ENCODE measurements around the gene PGBD2.
"Not testable (repeated sequence)": the region's sequence is repeated elsewhere in the genome, so short reads cannot be mapped to it uniquely, and the experiment has no call there.

PGBD2 gene

GRCh38 chr1:248862998-248863881, 42.8 kb upstream of the PGBD2 start:
- peak overlapping the region; percentile 65 for H3K4me3 ChIP-seq
- no peaks in the 10 kb centered on the region for H3K36me3 ChIP-seq
- no peaks in the 10 kb centered on the region for H3K9me3 ChIP-seq
- H4K20me1 ChIP-seq, result no peaks in the 10 kb centered on the region
- peak overlapping the region; percentile 40 for H3K27ac ChIP-seq
- no peaks in the 10 kb centered on the region for H3K27me3 ChIP-seq
- peak overlapping the region; percentile 94 for H3K4me2 ChIP-seq
- H3K4me1 ChIP-seq, result peaks cover 35% of the 10 kb centered on the region
- no peak for TF ChIP-seq Cebpa-rat (IDR thresholded peaks at IDR 0.05)
- H3K9ac ChIP-seq, result peak overlapping the region; percentile 68

GRCh38 chr1:248871837-248872401, 34.1 kb upstream of the PGBD2 start:
- Histone ChIP-seq H3K27me3 (no peaks in the 10 kb centered on the region), H3K9ac (no peak overlapping the region), H3K9me3 (no peaks in the 10 kb centered on the region), H3K36me3 (no peaks in the 10 kb centered on the region), H3K4me2 (peak overlapping the region; percentile 82), H3K27ac (no peak overlapping the region), H3K4me1 (peaks cover 16% of the 10 kb centered on the region), H3K4me3 (peak overlapping the region; percentile 73; the same call in 1 of the 2 replicates), H4K20me1 (no peaks in the 10 kb centered on the region)
- TF ChIP-seq Cebpa-rat (IDR thresholded peaks at IDR 0.05), result no peak

GRCh38 chr1:248872752-248873408, 33.2 kb upstream of the PGBD2 start:
- no peaks in the 10 kb centered on the region for H3K36me3 ChIP-seq
- peak overlapping the region; percentile 82 for H3K4me2 ChIP-seq
- peak overlapping the region; percentile 73 for H3K4me3 ChIP-seq
- H3K4me1 ChIP-seq, result peaks cover 16% of the 10 kb centered on the region
- TF ChIP-seq Cebpa-rat (IDR thresholded peaks at IDR 0.05), result no peak
- H3K9ac ChIP-seq, result peak overlapping the region; percentile 86
- H4K20me1 ChIP-seq, result no peaks in the 10 kb centered on the region
- H3K9me3 ChIP-seq, result no peaks in the 10 kb centered on the region
- H3K27me3 ChIP-seq, result no peaks in the 10 kb centered on the region
- peak overlapping the region; percentile 84 for H3K27ac ChIP-seq

GRCh38 chr1:248873409-248873992, 32.5 kb upstream of the PGBD2 start:
- peaks cover 16% of the 10 kb centered on the region for H3K4me1 ChIP-seq
- H3K27ac ChIP-seq, result peak overlapping the region; percentile 84
- TF ChIP-seq Cebpa-rat (IDR thresholded peaks at IDR 0.05), result no peak
- peak overlapping the region; percentile 73 for H3K4me3 ChIP-seq
- peak overlapping the region; percentile 82 for H3K4me2 ChIP-seq
- H3K27me3 ChIP-seq, result no peaks in the 10 kb centered on the region
- no peaks in the 10 kb centered on the region for H3K36me3 ChIP-seq
- H4K20me1 ChIP-seq, result no peaks in the 10 kb centered on the region
- peak overlapping the region; percentile 86 for H3K9ac ChIP-seq
- H3K9me3 ChIP-seq, result no peaks in the 10 kb centered on the region

- Histone ChIP-seq H3K27ac (no peak overlapping the region), H3K4me2 (peak overlapping the region; percentile 82), H3K9ac (peak overlapping the region; percentile 86; the same call in 1 of the 2 replicates), H4K20me1 (no peaks in the 10 kb centered on the region), H3K9me3 (no peaks in the 10 kb centered on the region), H3K27me3 (no peaks in the 10 kb centered on the region), H3K4me3 (peak overlapping the region; percentile 73), H3K36me3 (no peaks in the 10 kb centered on the region), H3K4me1 (peaks cover 16% of the 10 kb centered on the region)
- no peak for TF ChIP-seq Cebpa-rat (IDR thresholded peaks at IDR 0.05)
Measured at GRCh38 chr1:248873993-248874533, 32.0 kb upstream of the PGBD2 start.

- no peaks in the 10 kb centered on the region for H3K27me3 ChIP-seq
- H3K4me2 ChIP-seq, result no peak overlapping the region
- H3K4me3 ChIP-seq, result no peak overlapping the region
- no peak for TF ChIP-seq Cebpa-rat (IDR thresholded peaks at IDR 0.05)
- H3K9ac ChIP-seq, result no peak overlapping the region
- H3K27ac ChIP-seq, result no peak overlapping the region
- H3K36me3 ChIP-seq, result no peaks in the 10 kb centered on the region
- H4K20me1 ChIP-seq, result no peaks in the 10 kb centered on the region
- H3K9me3 ChIP-seq, result no peaks in the 10 kb centered on the region; the same call in 1 of the 2 replicates
- peaks cover 20% of the 10 kb centered on the region for H3K4me1 ChIP-seq
Measured at GRCh38 chr1:248881261-248881660, 24.8 kb upstream of the PGBD2 start.

- H3K9me3 ChIP-seq, H3K4me2 ChIP-seq, H3K27ac ChIP-seq, H3K36me3 ChIP-seq, H3K9ac ChIP-seq, H4K20me1 ChIP-seq, H3K27me3 ChIP-seq, H3K4me3 ChIP-seq: not testable (repeated sequence)
- peaks cover 29% of the 10 kb centered on the region for H3K4me1 ChIP-seq
Measured at GRCh38 chr1:248882427-248882826, 23.6 kb upstream of the PGBD2 start.

GRCh38 chr1:248884632-248885295, 21.3 kb upstream of the PGBD2 start:
- peak overlapping the region; percentile 73 for H3K4me2 ChIP-seq
- H4K20me1 ChIP-seq, result no peaks in the 10 kb centered on the region
- H3K36me3 ChIP-seq, result no peaks in the 10 kb centered on the region
- H3K4me1 ChIP-seq, result peaks cover 29% of the 10 kb centered on the region
- no peaks in the 10 kb centered on the region for H3K27me3 ChIP-seq
- no peak overlapping the region for H3K4me3 ChIP-seq
- H3K9me3 ChIP-seq, result no peaks in the 10 kb centered on the region; the same call in 1 of the 2 replicates
- H3K27ac ChIP-seq, result no peak overlapping the region; the same call in 1 of the 2 replicates
- no peak for TF ChIP-seq Cebpa-rat (IDR thresholded peaks at IDR 0.05)
- H3K9ac ChIP-seq, result no peak overlapping the region

- Histone ChIP-seq H4K20me1 (no peaks in the 10 kb centered on the region), H3K27ac (peak overlapping the region; percentile 25; the same call in 1 of the 2 replicates), H3K27me3 (no peaks in the 10 kb centered on the region), H3K9me3 (no peaks in the 10 kb centered on the region; the same call in 1 of the 2 replicates), H3K36me3 (no peaks in the 10 kb centered on the region), H3K4me2 (peak overlapping the region; percentile 73), H3K4me1 (peaks cover 29% of the 10 kb centered on the region), H3K4me3 (no peak overlapping the region), H3K9ac (no peak overlapping the region)
- no peak for TF ChIP-seq Cebpa-rat (IDR thresholded peaks at IDR 0.05)
Measured at GRCh38 chr1:248885646-248886045, 20.4 kb upstream of the PGBD2 start.

Data from BLaER1 (cell line).